Trophoblast cell (in vitro differentiated cells and primary cell): ENCODE data around the gene OLFM1. TPM values are rescaled to one million over a fixed set of nuclear protein-coding genes. Genes with fewer than 3 reads are reported as not detected.

ENCODE experiments used
- DNase-seq, 2 donors: peaks; one replicate each; pipeline ENCODE4 v3.0.0-alpha.2; 2016
- H2AFZ ChIP-seq: 2 replicates; pipeline ENCODE4 v1.6.1; 2013; ENCODE audit warnings: low read length, moderate library complexity, mild to moderate bottlenecking; ENCODE audit not compliant: insufficient read depth, poor library complexity
- H2AK5ac ChIP-seq: 2 replicates; pipeline ENCODE4 v1.6.1; 2013; ENCODE audit warnings: mild to moderate bottlenecking, low read length
- H2BK120ac ChIP-seq: 2 replicates; pipeline ENCODE4 v1.6.1; 2013; ENCODE audit warnings: low read length, mild to moderate bottlenecking, moderate library complexity; ENCODE audit not compliant: insufficient read depth, poor library complexity
- H2BK12ac ChIP-seq: 2 replicates; pipeline ENCODE4 v1.6.1; 2013; ENCODE audit warnings: mild to moderate bottlenecking, low read length, moderate library complexity
- H2BK5ac ChIP-seq: 2 replicates; pipeline ENCODE4 v1.6.1; 2013; ENCODE audit warnings: low read length, low read depth, moderate library complexity, mild to moderate bottlenecking; ENCODE audit not compliant: poor library complexity
- H3K14ac ChIP-seq: 2 replicates; pipeline ENCODE4 v1.6.1; 2013; ENCODE audit warnings: mild to moderate bottlenecking, low read length
- H3K18ac ChIP-seq: 2 replicates; pipeline ENCODE4 v1.6.1; 2013; ENCODE audit warnings: mild to moderate bottlenecking, low read length
- H3K23ac ChIP-seq: 2 replicates; pipeline ENCODE4 v1.6.1; 2013; ENCODE audit warnings: low read length
- H3K27ac ChIP-seq: 2 replicates; pipeline ENCODE4 v1.5.1; 2013; ENCODE audit warnings: low read depth, mild to moderate bottlenecking, inconsistent platforms, low read length, moderate library complexity
- H3K27me3 ChIP-seq: 2 replicates; pipeline ENCODE4 v1.6.1; 2013; ENCODE audit warnings: inconsistent platforms, mild to moderate bottlenecking, low read length, moderate library complexity; ENCODE audit not compliant: insufficient read depth
- H3K36me3 ChIP-seq, 2 experiments: 1 replicate in 1 of 2; 2 replicates in 1 of 2; pipeline ENCODE4 v1.6.1; 2013; ENCODE audit warnings: low read length in 2 of 2, mild to moderate bottlenecking in 2 of 2, moderate library complexity in 1 of 2; ENCODE audit not compliant: insufficient read depth in 2 of 2, control insufficient read depth in 1 of 2
- H3K4ac ChIP-seq: 2 replicates; pipeline ENCODE4 v1.6.1; 2013; ENCODE audit warnings: low read depth, mild to moderate bottlenecking, low read length, moderate library complexity
- H3K4me1 ChIP-seq, 2 experiments: 1 replicate in 1 of 2; 2 replicates in 1 of 2; pipeline ENCODE4 v1.6.1; 2013; ENCODE audit warnings: low read length in 2 of 2, mild to moderate bottlenecking in 2 of 2, moderate library complexity in 1 of 2; ENCODE audit not compliant: insufficient read depth in 2 of 2, control insufficient read depth in 1 of 2
- H3K4me2 ChIP-seq: 2 replicates; pipeline ENCODE4 v1.6.1; 2013; ENCODE audit warnings: inconsistent platforms, mild to moderate bottlenecking, low read length, moderate library complexity
- H3K4me3 ChIP-seq: 2 replicates; pipeline ENCODE4 v1.5.1; 2013; ENCODE audit warnings: mild to moderate bottlenecking, low read depth, low read length, inconsistent platforms
- H3K79me1 ChIP-seq: one replicate; pipeline ENCODE4 v1.6.1; 2013; ENCODE audit warnings: low read length
- H3K79me2 ChIP-seq: 2 replicates; pipeline ENCODE4 v1.6.1; 2013; ENCODE audit warnings: low read length, mild to moderate bottlenecking; ENCODE audit not compliant: control insufficient read depth, insufficient read depth, poor library complexity
- H3K9ac ChIP-seq: 2 replicates; pipeline ENCODE4 v1.6.1; 2013; ENCODE audit warnings: mild to moderate bottlenecking, low read length
- H3K9me3 ChIP-seq: 2 replicates; pipeline ENCODE4 v1.6.1; 2013; ENCODE audit warnings: low read depth, mild to moderate bottlenecking, control low read depth, inconsistent platforms, low read length; ENCODE audit not compliant: insufficient read depth
- H4K12ac ChIP-seq: 2 replicates; pipeline ENCODE4 v1.6.1; 2013; ENCODE audit warnings: low read depth, mild to moderate bottlenecking, low read length, moderate library complexity
- H4K8ac ChIP-seq: 2 replicates; pipeline ENCODE4 v1.6.1; 2013; ENCODE audit warnings: low read depth, mild to moderate bottlenecking, low read length, moderate library complexity
- H4K91ac ChIP-seq: one replicate; pipeline ENCODE4 v1.6.1; 2013; ENCODE audit warnings: low read depth, mild to moderate bottlenecking, low read length, moderate library complexity
- WGBS: extraction: QIAGEN DNeasy Blood & Tissue Kit; methylation state at CpG from one replicate; pipeline ENCODE4 v1.1.7; 2013; ENCODE audit warnings: missing lambda C conversion rate; ENCODE audit not compliant: insufficient read length, insufficient coverage; ENCODE audit errors: extremely low coverage; 5-methylcytosine and 5-hydroxymethylcytosine counted together
- polyA plus RNA-seq: library from polyadenylated mRNA; stranded (reverse); fragments of 200-250 nt; gene quantifications from 2 replicates; pipeline ENCODE4 v1.2.3, GENCODE V29; 2013

OLFM1 gene
- polyA plus RNA-seq, result 0.10 TPM in 2 replicates

GRCh38 chr9:135087489-135087792 is at the start of gene OLFM1:
Gene OLFM1 (plus strand): TSS chr9:135087668. CDS start chr9:135087990, 322 bp downstream.
- Histone ChIP-seq H3K4me2 (peak within 1 kb of the TSS; percentile 78), H3K18ac (no peak within 1 kb of the TSS), H2BK12ac (no peak within 1 kb of the TSS), H3K79me2 (no peaks in the 10 kb centered on the region), H3K14ac (no peak within 1 kb of the TSS), H3K4me1 (peaks cover 0 to 6% of the 10 kb centered on the region in 2 experiments), H4K91ac (no peak within 1 kb of the TSS), H3K27me3 (peaks cover 33% of the 10 kb centered on the region), H2BK5ac (no peak within 1 kb of the TSS), H3K79me1 (no peaks in the 10 kb centered on the region), H2AFZ (no peak within 1 kb of the TSS), H3K9me3 (peaks cover 3% of the 10 kb centered on the region), H3K27ac (no peak within 1 kb of the TSS), H4K12ac (no peak within 1 kb of the TSS), H2BK120ac (no peak within 1 kb of the TSS), H4K8ac (no peak within 1 kb of the TSS), H3K36me3 (no peaks in the 10 kb centered on the region), H3K9ac (no peak within 1 kb of the TSS), H2AK5ac (no peak within 1 kb of the TSS), H3K23ac (no peak within 1 kb of the TSS), H3K4ac (no peak within 1 kb of the TSS), H3K4me3 (no peak within 1 kb of the TSS)
- DNase-seq, result peak in 1 of 2 donors; percentile 31
- WGBS, result no CpG with 5 or more reads among the region's 40 CpGs

GRCh38 chr9:135038331-135038730 is 49.1 kb upstream of the OLFM1 start:
- no peak overlapping the region for H2BK5ac ChIP-seq
- no peaks in the 10 kb centered on the region for H3K27me3 ChIP-seq
- H4K91ac ChIP-seq, result no peak overlapping the region
- no peak overlapping the region for H4K8ac ChIP-seq
- H2AFZ ChIP-seq, result no peak overlapping the region
- no peak overlapping the region for H2AK5ac ChIP-seq
- H3K27ac ChIP-seq, result no peak overlapping the region
- H3K9ac ChIP-seq, result no peak overlapping the region
- no peaks in the 10 kb centered on the region for H3K79me1 ChIP-seq
- H3K14ac ChIP-seq, result no peak overlapping the region
- no peaks in the 10 kb centered on the region for H3K36me3 ChIP-seq
- no peaks in the 10 kb centered on the region for H3K79me2 ChIP-seq
- H3K4me3 ChIP-seq, result no peak overlapping the region
- no peak for DNase-seq
- no CpG with 5 or more reads among the region's 13 CpGs for WGBS
- H2BK12ac ChIP-seq, result no peak overlapping the region
- no peak overlapping the region for H3K23ac ChIP-seq
- no peak overlapping the region for H3K4me2 ChIP-seq
- H3K18ac ChIP-seq, result no peak overlapping the region
- H2BK120ac ChIP-seq, result no peak overlapping the region
- no peak overlapping the region for H3K4ac ChIP-seq
- peaks cover 3% of the 10 kb centered on the region for H3K9me3 ChIP-seq
- H4K12ac ChIP-seq, result no peak overlapping the region
- H3K4me1 ChIP-seq, result no peaks in the 10 kb centered on the region

- Histone ChIP-seq H3K9me3 (peaks cover 3% of the 10 kb centered on the region), H3K36me3 (no peaks in the 10 kb centered on the region), H2BK12ac (no peak overlapping the region), H2AFZ (no peak overlapping the region), H3K18ac (no peak overlapping the region), H2BK120ac (no peak overlapping the region), H4K12ac (no peak overlapping the region), H3K79me1 (no peaks in the 10 kb centered on the region), H3K4me3 (no peak overlapping the region), H3K4me2 (no peak overlapping the region), H4K8ac (no peak overlapping the region), H4K91ac (no peak overlapping the region), H3K79me2 (no peaks in the 10 kb centered on the region), H3K14ac (no peak overlapping the region), H3K27me3 (no peaks in the 10 kb centered on the region), H3K27ac (no peak overlapping the region), H2BK5ac (no peak overlapping the region), H3K4ac (no peak overlapping the region), H3K23ac (no peak overlapping the region), H3K9ac (no peak overlapping the region), H3K4me1 (no peaks in the 10 kb centered on the region), H2AK5ac (no peak overlapping the region)
- WGBS, result no CpG with 5 or more reads among the region's 3 CpGs
- DNase-seq, result no peak
Observed at GRCh38 chr9:135038826-135039225, 48.6 kb upstream of the OLFM1 start.

- Histone ChIP-seq H4K12ac (no peak overlapping the region), H3K79me1 (no peaks in the 10 kb centered on the region), H3K14ac (no peak overlapping the region), H2AFZ (no peak overlapping the region), H3K27ac (no peak overlapping the region), H3K9ac (no peak overlapping the region), H2BK120ac (no peak overlapping the region), H3K4me2 (no peak overlapping the region), H3K4me1 (no peaks in the 10 kb centered on the region), H3K4me3 (no peak overlapping the region), H2BK5ac (no peak overlapping the region), H3K79me2 (no peaks in the 10 kb centered on the region), H2BK12ac (no peak overlapping the region), H3K18ac (no peak overlapping the region), H3K9me3 (peaks cover 3% of the 10 kb centered on the region), H2AK5ac (no peak overlapping the region), H3K36me3 (no peaks in the 10 kb centered on the region), H4K91ac (no peak overlapping the region), H3K23ac (no peak overlapping the region), H3K27me3 (no peaks in the 10 kb centered on the region), H3K4ac (no peak overlapping the region), H4K8ac (no peak overlapping the region)
- no CpG with 5 or more reads among the region's 14 CpGs for WGBS
- no peak for DNase-seq
Observed at GRCh38 chr9:135039266-135039870, 48.1 kb upstream of the OLFM1 start.
